CD14-positive monocyte (primary cell): ENCODE data around the gene LDLRAD4. TPM values are rescaled to one million over a fixed set of nuclear protein-coding genes. Genes with fewer than 3 reads are reported as not detected.
A peak's percentile ranks its signal among the peaks of the same experiment; 100 is the strongest.

Experiments
- DNase-seq, 3 donors: peaks; one replicate each; pipeline ENCODE4 v3.0.0-alpha.2; 2011 to 2022
- H2AFZ ChIP-seq: 2 replicates; pipeline ENCODE4 v1.6.0; 2012; ENCODE audit warnings: mild to moderate bottlenecking, low read depth, low read length, inconsistent platforms; ENCODE audit not compliant: insufficient read depth, poor library complexity, severe bottlenecking
- H3K27ac ChIP-seq, 2 donors: 1 replicate in 1 of 2; 2 replicates in 1 of 2; pipeline ENCODE4 v1.5.1; 2012 to 2013; ENCODE audit warnings: low read length in 2 of 2, control low read depth in 1 of 2, inconsistent platforms in 1 of 2, low read depth in 1 of 2, mild to moderate bottlenecking in 1 of 2
- H3K27me3 ChIP-seq, 2 donors: one replicate each; pipeline versions ENCODE4 v1.6.0 to v1.6.1; 2011 to 2013; ENCODE audit warnings: low read length in 2 of 2; ENCODE audit not compliant: control insufficient read depth in 2 of 2, insufficient read depth in 2 of 2
- H3K36me3 ChIP-seq, 2 donors: replicated peaks in 1 of 2; 1 replicate in 1 of 2; 2 replicates in 1 of 2; pipeline versions ENCODE4 v1.5.1 to v1.6.1; 2012 to 2013; ENCODE audit warnings: low read length in 2 of 2, control low read depth in 1 of 2, inconsistent platforms in 1 of 2, mild to moderate bottlenecking in 1 of 2; ENCODE audit not compliant: insufficient read depth in 2 of 2, control insufficient read depth in 1 of 2
- H3K4me1 ChIP-seq, 2 donors: 1 replicate in 1 of 2; 2 replicates in 1 of 2; pipeline versions ENCODE4 v1.5.1 to v1.6.1; 2012 to 2013; ENCODE audit warnings: low read length in 2 of 2, control low read depth in 1 of 2, inconsistent platforms in 1 of 2, mild to moderate bottlenecking in 1 of 2, moderate library complexity in 1 of 2; ENCODE audit not compliant: insufficient read depth in 2 of 2, control insufficient read depth in 1 of 2
- H3K4me2 ChIP-seq: replicated peaks from 2 replicates; pipeline ENCODE3; 2012; ENCODE audit warnings: low read length, moderate library complexity, mild to moderate bottlenecking; ENCODE audit not compliant: poor library complexity, severe bottlenecking; ENCODE audit errors: extremely low read depth
- H3K4me3 ChIP-seq, 3 experiments: fragments of 200-600 bp in 1 of 3; sonication (generic) in 1 of 3; replicated peaks in 1 of 3; 1 replicate in 2 of 3; 2 replicates in 1 of 3; pipeline ENCODE4 v1.5.1; 2011 to 2013; ENCODE audit warnings: low read length in 3 of 3, mild to moderate bottlenecking in 3 of 3, control low read depth in 2 of 3, low read depth in 2 of 3, inconsistent platforms in 1 of 3, moderate library complexity in 1 of 3
- H3K79me2 ChIP-seq: 2 replicates; pipeline ENCODE4 v1.6.0; 2012; ENCODE audit warnings: mild to moderate bottlenecking, control low read depth, inconsistent platforms, low read length, moderate library complexity; ENCODE audit not compliant: insufficient read depth
- H3K9ac ChIP-seq: 2 replicates; pipeline ENCODE4 v1.6.0; 2017; ENCODE audit warnings: low read length, mild to moderate bottlenecking; ENCODE audit not compliant: insufficient read depth, poor library complexity, severe bottlenecking
- H3K9me3 ChIP-seq, 2 donors: replicated peaks in 1 of 2; 1 replicate in 1 of 2; 2 replicates in 1 of 2; pipeline versions ENCODE4 v1.5.1 to v1.6.1; 2012 to 2013; ENCODE audit warnings: low read length in 2 of 2, control low read depth in 1 of 2; ENCODE audit not compliant: control insufficient read depth in 1 of 2, insufficient read depth in 1 of 2
- H4K20me1 ChIP-seq: 2 replicates; pipeline ENCODE4 v1.6.0; 2012; ENCODE audit warnings: mild to moderate bottlenecking, low read length, control low read depth, moderate library complexity; ENCODE audit not compliant: insufficient read depth
- H3K27ac Mint-ChIP-seq, 7 donors: one replicate each; pipeline ENCODE4 v1.8.0; 2020; ENCODE audit warnings: mild to moderate bottlenecking in 7 of 7, mixed read lengths in 7 of 7, moderate library complexity in 6 of 7, inconsistent platforms in 2 of 7
- H3K27me3 Mint-ChIP-seq, 3 donors: one replicate each; pipeline ENCODE4 v1.8.0; 2021 to 2022; ENCODE audit warnings: low read depth in 3 of 3, mild to moderate bottlenecking in 3 of 3, mixed read lengths in 3 of 3, moderate library complexity in 3 of 3, inconsistent platforms in 1 of 3
- H3K36me3 Mint-ChIP-seq, 2 donors: one replicate each; pipeline ENCODE4 v1.8.0; 2020; ENCODE audit warnings: mixed read lengths in 2 of 2, inconsistent platforms in 1 of 2, mild to moderate bottlenecking in 1 of 2
- H3K4me1 Mint-ChIP-seq: one replicate; pipeline ENCODE4 v1.8.0; 2020; ENCODE audit warnings: mild to moderate bottlenecking, mixed read lengths
- H3K4me3 Mint-ChIP-seq, 2 donors: one replicate each; pipeline ENCODE4 v1.8.0; 2020; ENCODE audit warnings: mild to moderate bottlenecking in 2 of 2, mixed read lengths in 2 of 2, moderate library complexity in 1 of 2
- H3K9me3 Mint-ChIP-seq, 7 donors: one replicate each; pipeline ENCODE4 v1.8.0; 2020 to 2022; ENCODE audit warnings: mixed read lengths in 7 of 7, mild to moderate bottlenecking in 6 of 7, moderate library complexity in 6 of 7, inconsistent platforms in 2 of 7
- WGBS: methylation state at CpG from one replicate; pipeline ENCODE4 v1.1.5; 2013; ENCODE audit warnings: missing lambda C conversion rate; ENCODE audit not compliant: insufficient coverage; 5-methylcytosine and 5-hydroxymethylcytosine counted together
- intact Hi-C, 2 donors: fragments of 100-400 bp; cut with micrococcal nuclease; formaldehyde crosslinking; loops; one replicate each; pipeline versions ENCODE4 v1.15.0 to v1.15.1; 2023
- polyA plus RNA-seq, 3 donors: library from polyadenylated mRNA; depleted of rRNA in 1 of 3; unstranded in 2 of 3; stranded (reverse) in 1 of 3; fragments of 300-500 nt in 2 of 3; fragments of >200 nt in 1 of 3; fragmentation: Illumina TruSeq in 2 of 3; gene quantifications; 1 replicate in 2 of 3; 2 replicates in 1 of 3; pipeline ENCODE4 v1.2.3, GENCODE V29; 2012 to 2021
- TF ChIP-seq, protein P1 (sequence below): fragments of 200-600 bp; IDR thresholded peaks from one replicate; pipeline ENCODE4 v1.8.0; 2022; ENCODE audit warnings: antibody characterized with exemption, mild to moderate bottlenecking

Gene LDLRAD4
- polyA plus RNA-seq, 3 donors: 13.5 to 15.4 (median 13.8) TPM

DNA sequence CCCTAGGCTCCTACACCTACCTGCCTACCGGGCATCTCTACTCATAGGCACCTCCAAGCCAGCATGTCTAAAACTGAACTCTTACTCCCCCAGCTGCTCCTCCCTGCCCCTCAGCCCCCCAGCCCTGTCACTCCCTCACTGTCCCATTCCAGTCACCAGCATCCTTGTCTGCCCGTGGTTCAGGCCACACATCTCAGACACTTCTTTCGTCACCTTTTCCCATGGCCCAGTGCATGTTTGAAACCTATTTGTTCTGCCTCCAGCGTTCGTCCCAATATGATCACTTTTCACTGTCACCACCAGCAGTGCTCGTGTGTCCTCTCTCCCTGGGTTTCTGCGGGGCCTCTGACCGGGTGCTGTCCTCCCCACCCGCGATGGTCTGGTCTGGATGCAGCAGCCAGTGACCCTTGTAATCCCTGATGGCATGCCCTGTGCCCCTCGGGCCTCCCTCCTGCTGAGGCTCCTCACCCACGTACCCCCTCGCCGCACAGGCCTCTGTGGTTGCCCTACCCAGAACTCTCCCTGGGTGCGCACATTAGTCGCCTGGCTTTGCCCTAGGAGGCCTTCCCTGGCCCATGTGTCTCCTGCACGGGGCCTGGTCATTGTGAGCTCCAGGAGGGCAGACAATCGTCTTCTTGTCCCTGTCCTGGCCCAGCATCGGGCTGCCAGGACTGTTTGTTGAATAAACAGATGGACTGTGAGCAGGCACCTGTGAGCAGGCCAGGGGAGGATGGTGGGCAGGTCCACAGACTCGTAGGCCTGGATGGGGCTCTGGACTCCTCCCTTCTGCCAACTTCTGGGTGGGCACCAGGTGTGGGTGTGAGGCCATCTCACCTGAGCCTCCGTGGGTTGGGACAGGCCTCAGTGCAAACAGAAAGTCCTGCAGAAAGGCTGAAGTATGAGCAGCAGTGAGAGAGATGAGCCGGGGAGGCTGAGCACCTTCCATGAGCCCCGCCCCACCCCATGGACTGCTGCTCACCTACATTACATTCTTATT is 15.5 kb downstream of the LDLRAD4 start:
- no peak overlapping the region for H2AFZ ChIP-seq
- H3K36me3 ChIP-seq: no peaks in the 10 kb centered on the region
- peaks cover 0 to 1% (median 0%) of the 10 kb centered on the region in 7 donors for H3K9me3 Mint-ChIP-seq
- no peak for DNase-seq
- H3K4me3 ChIP-seq: no peak overlapping the region
- H3K27me3 ChIP-seq: no peaks in the 10 kb centered on the region
- no peaks in the 10 kb centered on the region for H3K27me3 Mint-ChIP-seq
- no peak overlapping the region for H3K4me2 ChIP-seq
- WGBS: 96% methylated on average over 17 of the region's 23 CpGs
- peak overlapping the region in 1 of 7 donors; percentile 22 for H3K27ac Mint-ChIP-seq
- H3K4me1 Mint-ChIP-seq: no peaks in the 10 kb centered on the region
- H4K20me1 ChIP-seq: peaks cover 51% of the 10 kb centered on the region
- intact Hi-C loops: no loop called here
- H3K79me2 ChIP-seq: no peaks in the 10 kb centered on the region
- TF ChIP-seq, protein P1, sequence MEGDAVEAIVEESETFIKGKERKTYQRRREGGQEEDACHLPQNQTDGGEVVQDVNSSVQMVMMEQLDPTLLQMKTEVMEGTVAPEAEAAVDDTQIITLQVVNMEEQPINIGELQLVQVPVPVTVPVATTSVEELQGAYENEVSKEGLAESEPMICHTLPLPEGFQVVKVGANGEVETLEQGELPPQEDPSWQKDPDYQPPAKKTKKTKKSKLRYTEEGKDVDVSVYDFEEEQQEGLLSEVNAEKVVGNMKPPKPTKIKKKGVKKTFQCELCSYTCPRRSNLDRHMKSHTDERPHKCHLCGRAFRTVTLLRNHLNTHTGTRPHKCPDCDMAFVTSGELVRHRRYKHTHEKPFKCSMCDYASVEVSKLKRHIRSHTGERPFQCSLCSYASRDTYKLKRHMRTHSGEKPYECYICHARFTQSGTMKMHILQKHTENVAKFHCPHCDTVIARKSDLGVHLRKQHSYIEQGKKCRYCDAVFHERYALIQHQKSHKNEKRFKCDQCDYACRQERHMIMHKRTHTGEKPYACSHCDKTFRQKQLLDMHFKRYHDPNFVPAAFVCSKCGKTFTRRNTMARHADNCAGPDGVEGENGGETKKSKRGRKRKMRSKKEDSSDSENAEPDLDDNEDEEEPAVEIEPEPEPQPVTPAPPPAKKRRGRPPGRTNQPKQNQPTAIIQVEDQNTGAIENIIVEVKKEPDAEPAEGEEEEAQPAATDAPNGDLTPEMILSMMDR: no peak
- no peak overlapping the region for H3K9ac ChIP-seq
- H3K36me3 Mint-ChIP-seq: peaks cover 0 to 1% of the 10 kb centered on the region in 2 donors
- H3K27ac ChIP-seq: no peak overlapping the region
- no peak overlapping the region for H3K4me3 Mint-ChIP-seq
- no peaks in the 10 kb centered on the region for H3K9me3 ChIP-seq
- no peaks in the 10 kb centered on the region for H3K4me1 ChIP-seq

DNA sequence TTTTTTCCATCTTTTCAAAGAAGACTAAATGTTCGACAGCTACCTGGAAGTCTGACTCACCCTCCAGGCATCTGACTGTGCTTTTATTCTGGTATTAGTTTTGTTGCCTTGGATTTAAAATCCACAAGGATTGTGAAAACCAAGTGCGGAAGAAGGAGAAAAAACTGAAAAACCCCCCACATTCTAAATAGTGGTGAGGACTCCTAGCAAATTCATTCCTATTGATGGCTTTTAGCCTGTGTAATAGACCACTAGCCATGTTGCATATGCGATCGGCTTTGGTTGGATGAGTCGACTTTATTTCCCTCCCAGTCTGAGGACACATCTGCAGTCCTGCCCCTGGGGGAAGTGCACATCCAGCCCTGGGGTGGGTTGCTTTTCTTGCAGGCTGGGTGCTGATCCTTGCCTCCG is 16.9 kb downstream of the LDLRAD4 start:
- Histone ChIP-seq H3K9ac (no peak overlapping the region), H3K36me3 (no peaks in the 10 kb centered on the region), H3K27me3 (no peaks in the 10 kb centered on the region), H4K20me1 (peaks cover 50% of the 10 kb centered on the region), H3K4me2 (no peak overlapping the region), H3K79me2 (no peaks in the 10 kb centered on the region), H3K9me3 (no peaks in the 10 kb centered on the region), H3K27ac (no peak overlapping the region), H2AFZ (no peak overlapping the region), H3K4me1 (no peaks in the 10 kb centered on the region), H3K4me3 (no peak overlapping the region)
- no CpG with 5 or more reads among the region's 6 CpGs for WGBS
- H3K4me1 Mint-ChIP-seq: no peaks in the 10 kb centered on the region
- no peak for DNase-seq
- intact Hi-C loops: no loop called here
- no peaks in the 10 kb centered on the region for H3K27me3 Mint-ChIP-seq
- TF ChIP-seq, protein P1: no peak
- H3K36me3 Mint-ChIP-seq: peaks cover 0 to 1% of the 10 kb centered on the region in 2 donors
- H3K27ac Mint-ChIP-seq: peak overlapping the region in 1 of 7 donors; percentile 42
- H3K9me3 Mint-ChIP-seq: peaks cover 0 to 1% (median 0%) of the 10 kb centered on the region in 7 donors
- no peak overlapping the region for H3K4me3 Mint-ChIP-seq
